ENCODE data around the gene GOLGA3.
"Not testable (repeated sequence)": the region's sequence is repeated elsewhere in the genome, so short reads cannot be mapped to it uniquely, and the experiment has no call there.

The GOLGA3 gene

DNA sequence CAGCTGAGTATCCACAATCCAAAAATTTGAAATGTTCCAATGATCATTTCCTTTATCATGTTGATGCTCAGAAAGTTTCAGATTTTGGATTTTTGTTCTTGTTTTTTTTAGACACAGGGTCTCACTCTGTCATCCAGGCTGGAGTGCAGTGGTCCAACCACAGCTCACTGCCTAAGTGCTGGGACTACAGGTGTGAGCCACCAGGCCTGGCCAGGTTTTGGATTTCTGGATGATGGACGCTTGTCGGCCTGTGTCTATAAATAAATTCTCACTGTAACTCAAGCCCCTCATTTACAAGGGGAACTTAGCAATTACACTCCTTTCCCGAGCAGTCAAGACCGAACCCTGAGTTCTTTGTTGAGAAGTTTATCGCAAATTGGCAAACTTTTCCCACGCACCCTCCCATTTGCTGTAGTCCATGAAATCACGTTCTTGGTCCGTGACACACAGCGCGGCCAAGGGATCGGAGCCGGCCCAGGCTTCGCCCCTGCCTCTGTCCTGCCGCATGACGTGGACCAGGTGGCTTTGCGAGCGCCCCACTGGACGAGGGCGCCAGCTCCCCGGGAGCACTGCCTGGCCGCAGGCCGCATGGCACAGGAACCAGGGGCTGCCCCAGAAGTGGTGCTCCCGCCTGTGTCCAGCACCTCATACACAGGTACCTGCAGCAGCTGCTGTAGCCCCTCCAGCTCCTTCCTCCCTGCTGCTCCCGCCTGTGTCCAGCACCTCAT is 53.0 kb downstream of the GOLGA3 start:
- no peak for DNase-seq

DNA sequence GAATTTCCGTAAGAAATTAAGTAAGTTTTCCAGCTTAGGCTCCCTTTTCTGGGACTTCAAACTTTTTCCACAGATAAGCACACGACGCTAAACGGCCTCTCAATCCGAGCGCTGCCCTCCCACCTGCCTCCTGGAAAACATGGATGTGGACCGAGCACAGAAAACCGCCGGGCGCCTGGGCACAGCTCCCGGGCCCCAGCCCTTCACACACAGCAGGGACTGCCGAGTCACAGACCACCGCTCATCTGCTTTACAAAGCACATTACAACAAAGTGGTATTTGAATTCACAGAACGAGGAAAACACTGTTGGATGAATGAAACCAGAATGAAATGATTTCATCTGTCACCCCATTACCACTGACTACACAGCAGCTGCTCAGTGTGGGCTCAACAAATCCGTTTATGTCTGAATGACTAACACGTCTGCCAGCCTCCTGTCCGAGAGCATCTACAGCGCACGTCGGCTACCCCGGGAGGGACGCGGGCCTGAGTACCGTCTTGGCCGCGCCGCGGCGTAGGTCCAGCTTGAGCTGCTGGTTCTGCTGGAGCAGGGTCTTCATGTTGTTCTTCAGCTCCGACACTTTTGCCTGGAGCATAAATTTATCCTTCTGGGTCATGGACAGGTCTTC is 53.9 kb downstream of the GOLGA3 start:
- no peak for DNase-seq

GRCh38 chr12:132774159-132774558 is 54.5 kb downstream of the GOLGA3 start:
- no peak for DNase-seq

DNA sequence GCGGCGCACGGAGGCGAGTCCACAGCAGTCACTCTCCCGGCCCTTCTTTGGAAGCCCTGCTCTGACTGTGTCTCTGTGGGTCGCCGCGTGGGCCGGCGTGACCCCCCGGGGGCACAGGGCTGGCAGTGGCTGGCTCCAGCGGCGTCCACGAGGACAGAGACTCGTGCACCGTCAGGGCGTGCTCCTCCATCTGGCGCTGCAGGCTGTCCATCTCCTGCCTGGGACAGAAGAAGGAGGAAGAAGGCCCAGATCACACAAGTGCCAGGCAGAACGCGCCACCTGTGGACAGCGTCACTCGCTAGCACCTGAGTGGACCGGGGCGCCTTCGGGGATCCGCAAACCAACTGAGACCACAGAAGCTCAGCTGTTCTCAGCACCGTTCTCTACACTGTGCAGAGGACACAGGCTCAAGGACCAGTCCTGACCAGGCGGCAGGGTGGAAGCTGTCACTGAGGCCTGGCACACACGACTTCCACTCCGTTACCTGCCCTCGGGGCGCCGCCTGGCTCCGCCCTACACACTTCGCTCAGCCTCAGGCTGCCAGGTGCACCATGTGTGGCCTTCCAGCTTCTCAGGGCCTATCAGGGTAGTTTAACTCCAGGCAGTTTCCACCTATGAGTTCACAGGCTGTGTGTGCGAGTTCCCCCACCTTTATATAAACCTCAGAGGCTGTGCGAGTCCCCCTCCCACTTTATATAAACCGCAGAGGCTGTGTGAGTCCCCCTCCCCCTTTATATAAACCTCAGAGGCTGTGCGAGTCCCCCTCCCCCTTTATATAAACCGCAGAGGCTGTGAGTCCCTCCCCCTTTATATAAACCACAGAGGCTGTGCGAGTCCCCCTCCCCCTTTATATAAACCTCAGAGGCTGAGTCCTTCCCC is 55.4 kb downstream of the GOLGA3 start:
- DNase-seq, result no peak

DNA sequence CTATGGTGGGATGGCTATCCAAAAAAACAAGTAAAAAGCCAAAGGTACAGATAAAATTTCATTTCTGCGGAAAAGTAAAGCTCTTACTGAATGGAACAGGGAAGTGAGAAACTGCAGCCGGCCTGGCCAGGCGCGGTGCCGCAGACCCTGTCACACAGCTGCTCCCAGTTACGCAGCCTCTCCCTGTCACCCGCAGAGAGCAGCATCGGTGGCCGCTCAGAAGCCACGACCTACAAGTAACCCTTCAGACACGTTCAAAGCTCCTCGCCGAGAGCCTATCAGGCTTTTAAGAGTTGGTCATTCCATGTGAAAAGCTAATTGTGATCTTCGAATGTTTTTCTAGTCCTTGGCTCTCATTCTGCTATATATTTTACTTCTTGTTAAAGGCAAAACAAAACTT is 56.1 kb downstream of the GOLGA3 start:
- peak in 1 of 2 donors; percentile 13 for DNase-seq

GRCh38 chr12:132771126-132771838 is 57.4 kb downstream of the GOLGA3 start:
- DNase-seq, result peak in 1 of 2 donors; percentile 6

- peak; percentile 68 to 78 for DNase-seq
Measured at GRCh38 chr12:132766380-132767085, 62.1 kb downstream of the GOLGA3 start.

DNA sequence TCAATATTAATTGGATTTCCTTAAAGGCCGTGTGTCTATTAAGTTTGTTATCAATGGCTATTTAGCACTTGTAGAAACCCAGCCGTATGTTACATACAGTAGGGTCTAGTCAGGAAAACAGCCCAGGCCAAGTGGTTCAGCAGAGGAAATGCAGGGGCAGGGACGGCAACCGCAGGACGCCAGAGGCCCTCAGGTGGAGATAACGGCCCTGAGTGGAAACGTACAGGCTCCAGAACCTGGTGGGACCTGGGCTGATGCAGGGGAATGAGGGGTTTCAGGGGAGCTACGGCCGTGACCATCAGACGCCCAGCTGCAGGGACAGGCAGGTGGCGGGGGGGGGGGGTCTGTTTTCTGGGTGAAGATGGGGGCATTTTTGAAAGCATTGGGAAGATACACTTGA is 63.3 kb downstream of the GOLGA3 start:
- no peak for DNase-seq

GRCh38 chr12:132764231-132764630 is 64.4 kb downstream of the GOLGA3 start:
- DNase-seq, result no peak

- peak; percentile 90 to 94 for DNase-seq
Measured at GRCh38 chr12:132761921-132762583, 66.6 kb downstream of the GOLGA3 start.

GRCh38 chr12:132761032-132761920 is 67.4 kb downstream of the GOLGA3 start, which contains the start of gene ANKLE2:
ANKLE2 (minus strand) TSS chr12:132761832; CDS start chr12:132761798, 34 bp downstream.
- DNase-seq, result peak; percentile 38 to 43

DNA sequence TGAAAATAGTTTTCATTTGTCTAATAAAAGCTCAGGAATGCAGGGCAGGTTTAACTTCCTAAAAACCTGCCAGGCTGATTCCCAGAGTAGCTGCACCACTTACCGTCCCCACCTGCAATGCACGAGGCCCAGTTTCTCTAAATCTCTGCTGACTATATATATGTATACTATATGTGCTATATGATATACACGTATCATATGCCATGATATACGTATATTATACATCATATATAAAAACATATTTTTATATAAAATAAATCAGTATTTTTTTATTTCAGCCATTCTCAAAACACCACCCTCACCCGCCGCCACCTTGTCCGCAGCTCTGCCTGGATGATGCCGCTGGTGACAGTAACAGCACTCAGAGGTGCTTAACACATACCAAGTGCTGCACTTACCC is 69.3 kb downstream of the GOLGA3 start:
- DNase-seq, result no peak

DNA sequence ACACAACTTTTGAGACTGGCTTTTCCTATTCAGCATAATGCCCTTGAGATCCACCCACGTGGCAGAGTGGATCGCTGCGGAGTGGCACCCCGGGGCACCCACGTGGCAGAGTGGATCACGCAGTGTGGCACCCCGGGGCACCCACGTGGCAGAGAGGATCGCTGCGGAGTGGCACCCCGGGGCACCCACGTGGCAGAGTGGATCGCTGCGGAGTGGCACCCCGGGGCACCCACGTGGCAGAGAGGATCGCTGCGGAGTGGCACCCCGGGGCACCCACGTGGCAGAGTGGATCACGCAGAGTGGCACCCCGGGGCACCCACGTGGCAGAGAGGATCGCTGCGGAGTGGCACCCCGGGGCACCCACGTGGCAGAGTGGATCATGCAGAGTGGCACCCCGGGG is 69.8 kb downstream of the GOLGA3 start:
- not testable (repeated sequence) for DNase-seq

GRCh38 chr12:132754160-132754932 is 74.3 kb downstream of the GOLGA3 start:
- no peak for DNase-seq

DNA sequence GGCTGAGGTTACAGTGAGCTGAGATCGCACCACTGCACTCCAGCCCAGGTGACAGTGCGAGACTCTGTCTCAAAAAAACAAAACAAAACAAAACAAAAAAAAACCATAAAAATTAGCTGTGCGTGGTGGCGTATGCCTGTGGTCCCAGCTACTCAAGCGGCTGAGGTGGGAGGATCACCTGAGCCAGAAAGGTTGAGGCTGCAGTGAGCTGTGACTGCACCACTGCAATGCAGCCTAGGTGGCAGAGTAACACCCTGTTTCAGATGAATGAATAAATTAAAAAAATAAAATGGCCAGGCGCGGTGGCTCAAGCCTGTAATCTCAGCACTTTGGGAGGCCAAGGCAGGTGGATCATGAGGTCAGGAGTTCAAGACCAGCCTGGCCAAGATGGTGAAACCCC is 75.0 kb downstream of the GOLGA3 start:
- not testable (repeated sequence) for DNase-seq

DNA sequence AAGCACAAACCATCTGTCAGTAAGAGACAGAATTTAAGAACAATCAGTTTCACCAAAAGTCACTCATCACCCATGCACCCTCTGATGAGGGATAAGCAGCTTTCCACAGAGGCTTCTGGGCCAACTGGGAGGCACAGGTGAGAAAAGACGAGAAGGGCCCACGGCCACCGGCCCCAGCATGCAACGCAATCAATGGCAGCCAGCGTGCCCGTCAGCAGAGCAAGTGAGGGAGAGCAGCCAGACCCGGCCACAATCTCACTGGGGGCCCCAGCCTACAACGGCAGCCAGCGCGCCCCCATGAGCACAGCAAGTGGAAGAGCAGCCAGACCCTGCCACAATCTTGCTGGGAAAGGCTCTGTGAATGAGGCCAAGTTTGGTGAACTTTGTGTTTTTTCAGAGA is 80.3 kb downstream of the GOLGA3 start:
- DNase-seq, result no peak

- DNase-seq, result no peak
Measured at GRCh38 chr12:132747896-132748295, 80.8 kb downstream of the GOLGA3 start.

GRCh38 chr12:132747395-132747794 is 81.3 kb downstream of the GOLGA3 start:
- no peak for DNase-seq

GRCh38 chr12:132746613-132747012 is 82.1 kb downstream of the GOLGA3 start:
- DNase-seq, result no peak

- DNase-seq, result no peak
Measured at GRCh38 chr12:132743831-132744230, 84.8 kb downstream of the GOLGA3 start.

Data from inflammatory macrophage treated with lipopolysaccharide for 1 hour (primary cell).